HUES64 (cell line): ENCODE results near the gene PPP4R1.

ENCODE experiments used
- H3K27ac ChIP-seq: 2 replicates; pipeline ENCODE4 v1.7.0; 2013; ENCODE audit warnings: low read depth, low read length, inconsistent platforms
- H3K27me3 ChIP-seq: 2 replicates; pipeline ENCODE4 v1.6.1; 2013; ENCODE audit warnings: mild to moderate bottlenecking, low read length; ENCODE audit not compliant: insufficient read depth
- H3K36me3 ChIP-seq: 2 replicates; pipeline ENCODE4 v1.6.1; 2013; ENCODE audit warnings: mild to moderate bottlenecking, low read length; ENCODE audit not compliant: insufficient read depth
- H3K4me1 ChIP-seq: 2 replicates; pipeline ENCODE4 v1.6.1; 2013; ENCODE audit warnings: mild to moderate bottlenecking, low read length, moderate library complexity; ENCODE audit not compliant: insufficient read depth
- H3K4me3 ChIP-seq: 2 replicates; pipeline ENCODE4 v1.5.1; 2013; ENCODE audit warnings: mild to moderate bottlenecking, low read length, moderate library complexity
- H3K9ac ChIP-seq: 2 replicates; pipeline ENCODE4 v1.6.1; 2013; ENCODE audit warnings: mild to moderate bottlenecking, low read depth, low read length
- H3K9me3 ChIP-seq: 2 replicates; pipeline ENCODE4 v1.6.1; 2013; ENCODE audit warnings: low read depth, low read length; ENCODE audit not compliant: insufficient read depth
- WGBS: fragments of 150-250, 120-280 bp; methylation state at CpG from one replicate; pipeline ENCODE4 v1.1.7; 2013; ENCODE audit warnings: missing lambda C conversion rate; 5-methylcytosine and 5-hydroxymethylcytosine counted together

PPP4R1 gene

GRCh38 chr18:9628984-9629383 is 14.6 kb upstream of the PPP4R1 start:
- no peak overlapping the region for H3K4me3 ChIP-seq
- H3K36me3 ChIP-seq, result no peaks in the 10 kb centered on the region
- WGBS, result 97% methylated on average over 5 of the region's 5 CpGs
- no peaks in the 10 kb centered on the region for H3K9me3 ChIP-seq
- H3K9ac ChIP-seq, result no peak overlapping the region
- H3K27ac ChIP-seq, result no peak overlapping the region
- no peaks in the 10 kb centered on the region for H3K27me3 ChIP-seq
- H3K4me1 ChIP-seq, result peaks cover 24% of the 10 kb centered on the region

- Histone ChIP-seq H3K27me3 (no peaks in the 10 kb centered on the region), H3K27ac (peak overlapping the region; percentile 15; the same call in 1 of the 2 replicates), H3K9ac (no peak overlapping the region), H3K36me3 (no peaks in the 10 kb centered on the region), H3K9me3 (no peaks in the 10 kb centered on the region), H3K4me3 (no peak overlapping the region), H3K4me1 (peaks cover 24% of the 10 kb centered on the region)
- 35% methylated on average over 3 of the region's 3 CpGs for WGBS
These were observed 13.3 kb upstream of the PPP4R1 start for GRCh38 chr18:9627642-9628041.

GRCh38 chr18:9619990-9620389 is 5.6 kb upstream of the PPP4R1 start:
- Histone ChIP-seq H3K4me1 (peaks cover 20% of the 10 kb centered on the region), H3K36me3 (no peaks in the 10 kb centered on the region), H3K27me3 (no peaks in the 10 kb centered on the region), H3K4me3 (no peak overlapping the region), H3K9ac (no peak overlapping the region), H3K9me3 (no peaks in the 10 kb centered on the region), H3K27ac (no peak overlapping the region)
- 82% methylated on average over 7 of the region's 8 CpGs for WGBS

DNA sequence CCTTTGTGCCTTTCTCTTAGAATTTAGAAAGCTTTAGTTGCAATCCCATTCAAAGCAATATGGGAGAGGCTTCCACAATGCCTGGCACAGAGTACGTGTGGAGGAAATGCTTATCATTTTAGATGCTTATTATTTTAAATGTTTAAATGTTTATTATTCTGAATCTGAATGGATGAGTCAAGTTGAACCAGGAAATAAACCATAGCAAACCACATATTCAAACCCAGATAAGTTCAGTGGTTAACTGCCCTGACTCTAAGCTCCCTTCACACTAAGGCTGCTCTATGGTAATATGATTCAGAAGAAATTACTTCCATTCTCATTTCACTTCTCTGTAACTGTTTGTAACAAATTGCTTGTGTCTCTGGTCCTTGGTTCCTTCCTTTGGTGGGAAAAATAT is 5.2 kb upstream of the PPP4R1 start:
- 40% methylated on average over 1 of the region's 1 CpG for WGBS

DNA sequence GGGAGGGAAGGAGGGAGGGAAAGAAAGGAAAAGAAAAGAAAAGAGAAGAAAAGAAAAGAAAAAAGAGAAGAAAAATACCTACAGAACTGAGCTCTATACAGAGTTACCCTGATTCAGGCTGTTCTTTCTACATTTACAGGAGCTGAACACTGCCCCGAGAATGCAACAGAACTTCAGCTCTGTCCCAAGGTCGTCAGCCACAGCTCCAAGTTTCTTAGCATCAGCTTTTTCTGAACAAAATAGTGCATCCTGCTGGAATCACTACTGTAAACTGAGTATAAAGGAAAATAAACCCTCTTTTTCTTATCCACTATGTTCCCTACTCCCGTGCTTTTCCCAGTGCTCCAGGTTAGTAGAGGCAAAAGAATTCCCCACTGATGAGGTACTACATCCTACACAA is 4.7 kb upstream of the PPP4R1 start:
- WGBS, result 67% methylated on average over 3 of the region's 3 CpGs

More for the DNA sequence above, 5.2 kb upstream of the PPP4R1 start:
- Histone ChIP-seq H3K36me3 (no peaks in the 10 kb centered on the region), H3K4me3 (no peak overlapping the region), H3K4me1 (peaks cover 20% of the 10 kb centered on the region), H3K27ac (no peak overlapping the region), H3K9me3 (no peaks in the 10 kb centered on the region), H3K9ac (no peak overlapping the region), H3K27me3 (no peaks in the 10 kb centered on the region)

GRCh38 chr18:9617006-9617542 is 2.7 kb upstream of the PPP4R1 start:
- Histone ChIP-seq H3K9ac (no peak overlapping the region), H3K9me3 (no peaks in the 10 kb centered on the region), H3K36me3 (no peaks in the 10 kb centered on the region), H3K4me3 (no peak overlapping the region), H3K27me3 (no peaks in the 10 kb centered on the region), H3K4me1 (peaks cover 27% of the 10 kb centered on the region), H3K27ac (no peak overlapping the region)
- WGBS, result 89% methylated on average over 5 of the region's 5 CpGs

More for the DNA sequence above, 4.7 kb upstream of the PPP4R1 start:
- Histone ChIP-seq H3K27ac (no peak overlapping the region), H3K4me3 (no peak overlapping the region), H3K27me3 (no peaks in the 10 kb centered on the region), H3K4me1 (peaks cover 20% of the 10 kb centered on the region), H3K9ac (no peak overlapping the region), H3K9me3 (no peaks in the 10 kb centered on the region), H3K36me3 (no peaks in the 10 kb centered on the region)

- no peak overlapping the region for H3K27ac ChIP-seq
These were observed 1.7 kb upstream of the PPP4R1 start for GRCh38 chr18:9616049-9616448.

GRCh38 chr18:9615280-9615797 is 980 bp upstream of the PPP4R1 start:
- Histone ChIP-seq H3K9me3 (no peaks in the 10 kb centered on the region), H3K27ac (peak overlapping the region; percentile 94), H3K4me3 (peak overlapping the region; percentile 87), H3K27me3 (no peaks in the 10 kb centered on the region), H3K9ac (peak overlapping the region; percentile 82), H3K4me1 (peaks cover 27% of the 10 kb centered on the region), H3K36me3 (peaks cover 9% of the 10 kb centered on the region)
- WGBS, result 52% methylated on average over 13 of the region's 13 CpGs

More at GRCh38 chr18:9616049-9616448, 1.7 kb upstream of the PPP4R1 start:
- H3K4me3 ChIP-seq, result no peak overlapping the region
- no peaks in the 10 kb centered on the region for H3K27me3 ChIP-seq
- no peak overlapping the region for H3K9ac ChIP-seq
- H3K36me3 ChIP-seq, result peaks cover 5% of the 10 kb centered on the region
- WGBS, result 88% methylated on average over 2 of the region's 2 CpGs
- peaks cover 27% of the 10 kb centered on the region for H3K4me1 ChIP-seq
- no peaks in the 10 kb centered on the region for H3K9me3 ChIP-seq

- Histone ChIP-seq H3K4me3 (peak overlapping the region; percentile 87), H3K27me3 (no peaks in the 10 kb centered on the region), H3K4me1 (peaks cover 26% of the 10 kb centered on the region), H3K36me3 (peaks cover 9% of the 10 kb centered on the region), H3K9ac (peak overlapping the region; percentile 74), H3K9me3 (no peaks in the 10 kb centered on the region), H3K27ac (peak overlapping the region; percentile 76; the same call in 1 of the 2 replicates)
- WGBS, result under 1% methylated on average over 76 of the region's 78 CpGs
These were observed 584 bp downstream of the PPP4R1 start for GRCh38 chr18:9613550-9614400.

GRCh38 chr18:9612977-9613376 is 1.4 kb downstream of the PPP4R1 start:
- H3K9me3 ChIP-seq, result no peaks in the 10 kb centered on the region
- no peaks in the 10 kb centered on the region for H3K27me3 ChIP-seq
- H3K36me3 ChIP-seq, result peaks cover 9% of the 10 kb centered on the region
- WGBS, result 72% methylated on average over 3 of the region's 3 CpGs
- 0 out of 2 replicates have a peak overlapping the region, but pooled peaks have one; percentile 74 for H3K9ac ChIP-seq
- no peak overlapping the region for H3K27ac ChIP-seq
- peaks cover 28% of the 10 kb centered on the region for H3K4me1 ChIP-seq
- H3K4me3 ChIP-seq, result peak overlapping the region; percentile 87

GRCh38 chr18:9612215-9612830 is 2.0 kb downstream of the PPP4R1 start:
- Histone ChIP-seq H3K9me3 (no peaks in the 10 kb centered on the region), H3K27ac (no peak overlapping the region), H3K9ac (no peak overlapping the region), H3K4me1 (peaks cover 28% of the 10 kb centered on the region), H3K36me3 (peaks cover 9% of the 10 kb centered on the region), H3K27me3 (no peaks in the 10 kb centered on the region), H3K4me3 (peak overlapping the region; percentile 87)
- 94% methylated on average over 3 of the region's 3 CpGs for WGBS
